ENCODE results near the gene TRAPPC11. TPM values are rescaled to one million over a fixed set of nuclear protein-coding genes. Genes with fewer than 3 reads are reported as not detected.

The TRAPPC11 gene
- total and polyA plus RNA-seq, 2 of the 4 experiments (the other 2 are of a cell fraction) = 25.3 to 56.8 TPM

DNA sequence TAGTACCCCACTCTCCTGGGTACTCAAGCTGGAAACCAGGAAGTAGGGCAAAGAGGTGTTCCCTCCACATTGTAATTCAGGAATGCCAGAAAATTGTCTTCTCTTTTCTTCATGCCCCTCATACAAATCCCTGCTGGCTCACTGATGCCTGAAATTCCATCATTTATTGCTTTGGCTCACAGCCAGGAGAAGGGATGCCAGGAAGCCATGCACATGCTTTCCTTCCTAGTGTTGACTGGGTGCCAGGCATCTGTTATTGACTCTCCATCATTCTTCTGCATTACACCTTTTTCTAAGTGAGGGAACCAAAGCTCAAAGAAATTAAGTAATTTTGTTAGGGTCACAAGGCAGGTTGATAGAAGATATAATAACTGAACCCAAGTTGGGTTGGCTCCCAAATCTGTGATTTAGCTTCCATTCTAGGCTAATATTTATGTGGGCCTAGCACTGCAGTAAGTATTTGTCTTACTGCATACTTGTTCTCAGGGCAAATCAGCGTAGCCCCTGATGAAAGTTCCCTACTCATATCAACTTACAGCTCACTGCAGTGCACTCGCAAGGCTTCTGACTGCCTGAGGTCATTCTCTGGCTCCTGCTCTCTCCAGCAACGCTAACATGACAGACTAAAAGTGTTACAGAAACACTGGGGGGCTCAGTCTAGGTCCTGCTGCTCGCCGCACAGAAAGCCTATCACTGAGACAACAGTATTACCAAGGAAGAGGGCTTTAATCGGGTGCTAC lies 89.0 kb downstream of the TRAPPC11 start:
- Histone ChIP-seq H2BK20ac (ENCODE audit: low read depth, low read length) (no peak overlapping the region), H4K8ac (ENCODE audit: low read depth in 2 of 2, low read length in 2 of 2) (no peak overlapping the region), H3K4me1 (ENCODE audit: control insufficient read depth, insufficient read depth, low read length) (no peaks in the 10 kb centered on the region), H2AFZ (replicated peaks; ENCODE audit: low read length, poor library complexity) (peak overlapping the region; percentile 37), H2AK9ac (replicated peaks; ENCODE audit: low read depth, low read length, poor library complexity) (no peak overlapping the region), H2BK15ac (ENCODE audit: low read depth, low read length) (no peak overlapping the region), H3K4ac (ENCODE audit: low read depth, low read length) (no peak overlapping the region), H3K9me1 (ENCODE audit: insufficient read depth, low read length) (no peaks in the 10 kb centered on the region), H3K56ac (ENCODE audit: extremely low read depth, insufficient read depth, low read length) (no peak overlapping the region), H2BK5ac (ENCODE audit: low read depth, low read length, poor library complexity, severe bottlenecking) (no peak overlapping the region), H3K4me2 (ENCODE audit: low read depth, low read length) (no peak overlapping the region), H3K36me3 (ENCODE audit: control insufficient read depth, insufficient read depth, low read length) (no peaks in the 10 kb centered on the region), H3K27ac (ENCODE audit: insufficient read depth, low read length) (no peak overlapping the region), H3K9ac (ENCODE audit: low read depth, low read length) (no peak overlapping the region), H3K14ac (replicated peaks; ENCODE audit: low read depth, low read length) (no peak overlapping the region), H3K79me1 (ENCODE audit: low read depth in 1 of 2, low read length in 2 of 2) (no peaks in the 10 kb centered on the region), H3K23ac (ENCODE audit: low read depth, low read length) (no peak overlapping the region), H4K5ac (ENCODE audit: low read depth, low read length) (no peak overlapping the region), H2AK5ac (ENCODE audit: low read depth, low read length) (no peak overlapping the region), H4K91ac (ENCODE audit: insufficient read depth, low read depth, low read length) (no peak overlapping the region), H2BK120ac (ENCODE audit: low read depth, low read length) (no peak overlapping the region), H3K9me3 (ENCODE audit: control insufficient read depth, insufficient read depth, low read length) (no peaks in the 10 kb centered on the region), H4K20me1 (ENCODE audit: insufficient read depth, low read length) (no peaks in the 10 kb centered on the region), H3K4me3 (ENCODE audit: insufficient read depth, low read depth, low read length) (no peak overlapping the region), H3K27me3 (ENCODE audit: control insufficient read depth, insufficient read depth, low read length) (no peaks in the 10 kb centered on the region; the same call in 1 of the 2 replicates), H3K18ac (ENCODE audit: low read depth, low read length) (no peak overlapping the region)
- DNase-seq (peak; percentile 8), ATAC-seq (ENCODE audit: low read depth) (peak; percentile 83)
- ChIA-PET CTCF (interaction anchor here (0.5 to 1.0 kb wide), 2 partner anchors 46 to 1415 kb away, joined by 3 to 4 read pairs; no protein-coding TSS in a partner anchor), POLR2A (ENCODE audit: unreplicated experiment) (no interaction called here)
- TF ChIP-seq RCOR1 (IDR thresholded peaks at IDR 0.05; ENCODE audit: insufficient replicate concordance, low read length) = no peak
- no peak for TF ChIP-seq POLR2A (IDR thresholded peaks at IDR 0.05; ENCODE audit: low read depth, low read length)
- TF ChIP-seq ELK1 (IDR thresholded peaks at IDR 0.05; ENCODE audit: borderline replicate concordance, low read depth, low read length) = no peak
- TF ChIP-seq CTCF (conservative IDR thresholded peaks at IDR 0.05; ENCODE audit: low read depth, low read length) = no peak
- no peak for TF ChIP-seq FOS (IDR thresholded peaks at IDR 0.05; ENCODE audit: low read depth, low read length)
- TF ChIP-seq MXI1 (IDR thresholded peaks at IDR 0.05; ENCODE audit: borderline replicate concordance, low read depth, low read length) = no peak
- no peak for TF ChIP-seq NFE2L2 (IDR thresholded peaks at IDR 0.05; ENCODE audit: low read depth, low read length)
- no peak for TF ChIP-seq MAFK (IDR thresholded peaks at IDR 0.05; ENCODE audit: low read depth, low read length)
- TF ChIP-seq RFX5 (IDR thresholded peaks at IDR 0.05; ENCODE audit: low read depth, low read length) = no peak
- no peak for TF ChIP-seq BHLHE40 (IDR thresholded peaks at IDR 0.05; ENCODE audit: low read depth, low read length)
- no peak for TF ChIP-seq MAZ (IDR thresholded peaks at IDR 0.05; ENCODE audit: borderline replicate concordance, low read depth, low read length)
- TF ChIP-seq, protein P1, sequence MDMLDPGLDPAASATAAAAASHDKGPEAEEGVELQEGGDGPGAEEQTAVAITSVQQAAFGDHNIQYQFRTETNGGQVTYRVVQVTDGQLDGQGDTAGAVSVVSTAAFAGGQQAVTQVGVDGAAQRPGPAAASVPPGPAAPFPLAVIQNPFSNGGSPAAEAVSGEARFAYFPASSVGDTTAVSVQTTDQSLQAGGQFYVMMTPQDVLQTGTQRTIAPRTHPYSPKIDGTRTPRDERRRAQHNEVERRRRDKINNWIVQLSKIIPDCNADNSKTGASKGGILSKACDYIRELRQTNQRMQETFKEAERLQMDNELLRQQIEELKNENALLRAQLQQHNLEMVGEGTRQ (IDR thresholded peaks at IDR 0.05; ENCODE audit: low read depth, low read length) = no peak
- TF ChIP-seq SMC3 (IDR thresholded peaks at IDR 0.05; ENCODE audit: low read depth, low read length) = no peak
- no peak for TF ChIP-seq CEBPB (IDR thresholded peaks at IDR 0.05; ENCODE audit: low read depth, low read length)
- no peak for TF ChIP-seq CHD1 (IDR thresholded peaks at IDR 0.05; ENCODE audit: low read depth, low read length)
- no peak for TF ChIP-seq RAD21 (IDR thresholded peaks at IDR 0.05; ENCODE audit: low read length)
- intact Hi-C loops (cut with micrococcal nuclease) (no loop called here), in situ Hi-C loops (cut with MboI; ENCODE audit: low sequenced_read_pairs) (no loop called here), dilution Hi-C loops (cut with HindIII; ENCODE audit: low sequenced_read_pairs, unreplicated experiment) (no loop called here)
- no CpG with 5 or more reads among the region's 6 CpGs for WGBS, 2 experiments (ENCODE audit: extremely low coverage in 2 of 2, insufficient read length in 1 of 2)
- no TSS peak for BruUV-seq (replicated peaks)
